ENCODE data around the gene FBXL13.
"Not testable (repeated sequence)": the region's sequence is repeated elsewhere in the genome, so short reads cannot be mapped to it uniquely, and the experiment has no call there.

Gene FBXL13

GRCh38 chr7:102914585-102914984, 160.0 kb downstream of the FBXL13 start:
- TF ChIP-seq CTCF (IDR thresholded peaks at IDR 0.05; ENCODE audit: insufficient read depth, low read depth, low read length, missing control alignments) = no peak
- no peak overlapping the region for H3K4me3 ChIP-seq (ENCODE audit: low read depth, low read length)
- DNase-seq (ENCODE audit: low read depth) = no peak

DNA sequence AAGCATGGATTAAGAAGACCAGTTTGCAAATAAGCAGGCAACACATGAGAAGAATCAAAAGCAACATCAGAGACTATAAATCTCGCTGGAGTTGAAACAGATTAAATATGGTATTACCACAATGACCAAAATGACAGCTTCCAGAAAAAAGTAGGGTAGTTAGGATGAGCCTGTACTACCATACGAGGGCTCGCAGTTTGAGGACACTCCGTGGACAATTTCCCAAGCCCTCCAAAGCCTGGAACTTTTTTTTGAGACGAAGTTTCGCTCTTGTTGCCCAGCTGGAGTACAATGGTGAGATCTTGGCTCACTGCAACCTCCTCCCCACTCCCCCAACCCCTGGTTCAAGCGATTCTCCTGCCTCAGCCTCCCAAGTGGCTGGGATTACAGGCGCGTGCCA, 160.8 kb downstream of the FBXL13 start:
- no peak for TF ChIP-seq CTCF (IDR thresholded peaks at IDR 0.05; ENCODE audit: insufficient read depth, low read depth, low read length, missing control alignments)
- no peak overlapping the region for H3K4me3 ChIP-seq (ENCODE audit: low read depth, low read length)
- DNase-seq (ENCODE audit: low read depth) = no peak

DNA sequence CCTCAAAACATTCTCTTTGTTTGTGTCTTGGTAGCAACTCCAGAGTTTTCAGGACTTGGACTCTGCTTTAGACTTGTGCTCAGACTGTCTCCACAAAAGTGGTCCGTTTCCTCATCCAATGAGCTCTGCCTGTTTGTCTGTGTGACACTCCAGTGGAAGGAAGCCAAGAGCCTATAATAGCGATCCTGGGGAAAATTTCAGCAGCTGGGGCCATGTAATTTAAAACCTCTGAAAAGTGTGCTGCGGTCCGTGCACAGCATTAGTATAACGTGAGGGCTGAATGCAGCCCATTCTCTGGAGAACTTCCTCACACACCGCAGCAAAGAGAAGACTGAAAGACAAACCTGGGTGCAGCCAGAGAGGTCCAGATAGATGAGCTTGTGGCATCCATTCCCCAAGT, 161.9 kb downstream of the FBXL13 start, which contains the start of gene LRRC17:
TSS of gene LRRC17 (plus strand) at position 259 of the 400 bp plus-strand sequence. CDS start 20,914 bp downstream, outside the sequence.
- no peak for DNase-seq (ENCODE audit: low read depth)
- H3K4me3 ChIP-seq (ENCODE audit: low read depth, low read length) = no peak within 1 kb of the TSS
- no peak for TF ChIP-seq CTCF (IDR thresholded peaks at IDR 0.05; ENCODE audit: insufficient read depth, low read depth, low read length, missing control alignments)

DNA sequence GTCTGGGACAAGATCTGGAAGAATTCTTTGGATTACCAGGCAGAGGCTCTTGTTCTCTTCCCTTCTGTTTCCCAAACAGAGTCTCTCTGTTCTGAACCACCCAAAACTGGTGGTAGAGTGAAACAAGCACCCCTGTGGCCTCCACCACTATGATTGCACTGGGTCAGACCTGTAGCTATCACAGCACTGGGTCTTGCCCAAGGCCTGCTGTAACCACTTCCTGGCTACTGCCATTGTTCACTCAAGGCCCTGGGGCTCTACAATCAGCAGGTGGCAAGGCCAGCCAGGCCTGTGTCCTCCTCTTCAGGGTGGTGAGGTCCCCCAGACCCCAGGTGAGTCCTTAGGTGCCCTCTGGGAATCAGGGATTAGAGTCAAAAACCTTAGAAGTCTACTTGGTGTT, 165.9 kb downstream of the FBXL13 start:
- no peak for DNase-seq (ENCODE audit: low read depth)

DNA sequence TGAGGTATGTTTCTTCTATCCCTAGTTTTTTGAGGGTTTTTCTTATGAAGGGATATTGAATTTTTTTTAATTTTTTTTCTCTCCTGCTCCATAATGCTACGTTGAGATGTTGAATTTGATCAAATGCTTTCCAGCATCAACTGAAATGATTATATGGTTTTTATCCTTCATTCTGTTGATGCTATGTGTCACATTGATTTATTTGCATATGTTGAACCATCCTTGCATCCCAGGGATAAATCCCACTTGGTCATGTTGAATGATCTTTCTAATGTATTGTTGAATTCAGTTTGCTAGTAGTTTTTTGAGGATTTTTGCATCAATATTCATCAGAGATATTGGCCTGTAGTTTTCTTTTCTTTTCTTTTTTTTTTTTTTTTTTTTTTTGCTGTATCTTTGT, 171.0 kb downstream of the FBXL13 start:
- not testable (repeated sequence) for H3K4me3 ChIP-seq (ENCODE audit: low read depth, low read length); DNase-seq (ENCODE audit: low read depth)

More for the DNA sequence above, 165.9 kb downstream of the FBXL13 start:
- no peak for TF ChIP-seq CTCF (IDR thresholded peaks at IDR 0.05; ENCODE audit: insufficient read depth, low read depth, low read length, missing control alignments)
- H3K4me3 ChIP-seq (ENCODE audit: low read depth, low read length) = no peak overlapping the region

- DNase-seq (ENCODE audit: low read depth); H3K4me3 ChIP-seq (ENCODE audit: low read depth, low read length): not testable (repeated sequence)
These were observed 172.5 kb downstream of the FBXL13 start for GRCh38 chr7:102902052-102902451.

DNA sequence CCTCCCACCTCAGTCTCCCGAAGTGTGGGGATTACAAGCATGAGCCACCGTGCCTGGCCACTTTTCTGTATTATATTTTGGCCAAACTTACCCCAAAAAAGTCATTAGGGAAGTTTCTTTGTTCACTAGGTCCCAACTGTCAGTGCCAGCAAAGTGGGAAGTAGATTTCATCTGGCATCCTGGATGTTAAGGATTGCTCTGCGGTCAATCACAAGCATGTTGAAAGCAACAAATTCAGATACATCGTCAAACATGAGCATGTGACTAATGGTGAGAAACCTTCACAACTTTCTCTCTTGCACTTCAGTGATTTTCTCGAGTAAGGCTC, 176.1 kb downstream of the FBXL13 start:
- no peak for TF ChIP-seq CTCF (IDR thresholded peaks at IDR 0.05; ENCODE audit: insufficient read depth, low read depth, low read length, missing control alignments)
- no peak for DNase-seq (ENCODE audit: low read depth)
- no peak overlapping the region for H3K4me3 ChIP-seq (ENCODE audit: low read depth, low read length)

DNA sequence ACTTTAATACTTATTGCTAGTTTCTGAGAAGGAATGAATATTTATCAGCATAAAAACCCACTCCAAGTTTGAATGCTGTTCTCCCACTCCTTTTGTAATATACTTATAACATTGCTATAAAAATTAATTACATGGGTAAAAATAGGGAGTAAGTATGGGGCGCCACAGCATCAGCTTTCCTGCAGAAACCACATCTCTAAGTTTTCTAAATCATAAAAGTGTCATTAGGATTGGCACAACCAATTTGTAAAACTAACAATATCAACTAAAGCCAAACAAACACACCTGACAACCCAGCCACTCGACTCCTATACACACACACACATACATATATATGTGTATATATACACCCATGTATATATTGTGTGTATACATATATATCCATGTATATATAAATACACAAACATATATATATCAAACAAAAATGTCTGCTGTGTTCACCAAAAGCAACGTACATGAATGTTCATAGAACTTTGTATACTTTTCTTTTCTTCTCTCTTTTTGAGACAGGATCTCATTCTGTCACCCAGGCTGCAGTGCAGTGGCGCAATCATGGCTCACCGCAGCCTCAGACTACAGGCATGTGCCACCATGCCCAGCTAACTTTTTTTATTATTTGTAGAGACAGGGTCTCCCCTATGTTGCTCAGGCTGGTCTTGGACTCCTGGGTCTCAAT, 176.6 kb downstream of the FBXL13 start:
- TF ChIP-seq CTCF (IDR thresholded peaks at IDR 0.05; ENCODE audit: insufficient read depth, low read depth, low read length, missing control alignments) = no peak
- H3K4me3 ChIP-seq (ENCODE audit: low read depth, low read length) = no peak overlapping the region
- no peak for DNase-seq (ENCODE audit: low read depth)

All from GM12865 (cell line).